ENCODE results near the gene CNGA1.

CNGA1 gene

DNA sequence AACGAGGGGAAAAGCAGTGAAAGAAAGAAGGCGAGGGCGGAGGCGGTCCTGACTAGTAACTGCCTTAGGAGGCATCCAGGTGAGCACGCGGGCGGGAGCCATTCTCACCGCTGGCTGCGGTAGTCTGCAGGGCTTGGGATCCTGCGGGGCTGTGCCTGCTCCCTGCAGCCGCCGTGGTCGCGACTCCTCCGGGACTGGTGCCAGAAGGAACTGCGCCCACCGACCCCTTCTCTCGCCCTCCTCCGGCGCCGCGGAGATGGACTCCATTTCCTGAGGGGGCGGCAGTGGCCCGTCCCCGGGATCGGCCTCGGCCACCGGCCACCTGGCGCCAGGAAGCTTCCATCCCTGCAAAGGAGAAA lies 102.6 kb downstream of the CNGA1 start:
- DNase-seq (ENCODE audit: low read depth in 2 of 2, low spot score in 1 of 2): peak in 1 of 2 donors; percentile 15

- DNase-seq (ENCODE audit: low read depth in 2 of 2, low spot score in 1 of 2): no peak
Observed at GRCh38 chr4:47913330-47913729, 103.2 kb downstream of the CNGA1 start.

DNA sequence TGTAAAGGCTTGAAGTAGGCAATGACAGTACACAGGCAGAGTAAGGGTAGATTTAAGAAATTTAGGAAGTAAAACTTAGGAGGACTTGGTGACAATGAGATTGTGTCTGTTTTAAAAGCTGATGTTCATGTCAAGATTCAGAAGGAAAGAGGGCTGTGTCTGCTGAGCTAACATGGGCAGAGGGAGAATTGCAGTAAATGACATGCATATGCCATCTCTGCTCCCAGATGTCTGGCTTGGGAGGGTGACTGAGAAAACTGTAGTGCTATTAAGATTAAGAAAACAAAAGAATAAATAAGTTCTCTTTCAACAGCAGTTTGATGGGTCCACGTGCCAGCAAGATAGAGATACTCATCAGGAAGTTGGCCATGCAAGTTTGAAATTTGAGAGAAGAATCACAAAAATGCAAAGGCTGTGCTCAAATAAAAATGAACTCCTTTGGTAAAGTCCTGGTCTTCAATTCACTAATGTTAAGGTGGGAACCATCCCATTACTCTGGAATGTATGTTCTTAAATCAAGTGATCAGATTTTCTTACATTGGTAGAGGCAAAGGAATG lies 109.3 kb downstream of the CNGA1 start:
- DNase-seq (ENCODE audit: low read depth in 2 of 2, low spot score in 1 of 2): no peak

GRCh38 chr4:47899639-47900038 lies 116.8 kb downstream of the CNGA1 start:
- DNase-seq (ENCODE audit: low read depth in 2 of 2, low spot score in 1 of 2): no peak

DNA sequence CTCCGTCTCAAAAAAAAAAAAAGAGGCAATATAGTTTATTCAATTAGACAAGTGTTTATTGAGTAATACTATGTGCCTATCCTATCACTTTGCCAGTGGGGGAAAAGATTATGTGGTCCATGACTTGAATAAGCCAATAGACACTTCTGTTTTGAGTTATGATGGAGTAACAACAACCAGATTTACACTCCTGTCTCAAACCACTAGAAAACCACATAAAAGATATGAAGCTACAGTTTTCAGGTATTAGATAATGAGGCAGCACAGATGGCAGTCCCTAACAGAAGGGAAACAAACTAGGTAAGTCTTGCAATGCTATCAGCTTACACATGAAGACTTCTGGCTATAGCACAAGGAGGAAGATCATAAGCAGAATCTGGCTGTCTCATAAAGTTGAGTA lies 124.6 kb downstream of the CNGA1 start:
- no peak for DNase-seq (ENCODE audit: low read depth in 2 of 2, low spot score in 1 of 2)

Measured in stimulated activated CD8-positive, alpha-beta memory T cell treated with anti-CD3 and anti-CD28 coated beads, Interleukin-4, amount 100 ng/mL, for 4 hours (primary cell).